Measurements from ENCODE around the gene HYI. TPM values are rescaled to one million over a fixed set of nuclear protein-coding genes. Genes with fewer than 3 reads are reported as not detected.

HYI gene
- polyA plus RNA-seq, 1 of the 3 experiments (the other 2 are of a cell fraction), result 11.1 TPM

DNA sequence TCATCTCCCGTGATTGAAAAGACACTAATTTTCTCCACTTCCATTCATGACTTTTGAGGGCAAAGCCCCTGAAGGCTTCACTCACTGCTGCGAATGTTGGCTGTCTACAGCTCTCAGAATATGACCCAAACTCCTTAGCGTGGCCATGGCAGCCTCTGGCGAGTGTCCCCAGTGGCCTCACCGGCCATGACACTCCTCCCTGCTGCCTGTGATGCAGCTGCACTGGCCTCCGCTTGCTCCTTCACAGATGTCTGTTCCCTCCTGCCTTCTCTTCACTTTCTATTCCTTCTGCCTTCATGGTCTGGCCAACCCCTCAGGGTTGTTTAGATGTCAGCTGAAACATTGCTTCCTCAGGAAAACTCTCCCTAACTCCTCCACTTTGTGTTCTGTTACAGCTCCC, 46.2 kb upstream of the HYI start:
- no peak overlapping the region for H3K27ac ChIP-seq (ENCODE audit: low read depth in 2 of 2, low read length in 1 of 2)
- H3K9ac ChIP-seq, result no peak overlapping the region
- no peak overlapping the region for H3K4me3 ChIP-seq (ENCODE audit: low read depth in 2 of 2, low read length in 1 of 2)
- H3K9me3 ChIP-seq, result no peaks in the 10 kb centered on the region
- no peak overlapping the region for H2AFZ ChIP-seq (ENCODE audit: low read depth)
- TF ChIP-seq FOXJ3 (CRISPR knock-in tag; IDR thresholded peaks at IDR 0.05), result no peak
- TF ChIP-seq RAD21 (IDR thresholded peaks at IDR 0.05; ENCODE audit: low read length), result no peak
- TF ChIP-seq MXI1 (IDR thresholded peaks at IDR 0.05; ENCODE audit: low read depth, low read length), result no peak
- TF ChIP-seq RCOR1 (IDR thresholded peaks at IDR 0.05; ENCODE audit: low read length), result no peak
- TF ChIP-seq, protein P1, sequence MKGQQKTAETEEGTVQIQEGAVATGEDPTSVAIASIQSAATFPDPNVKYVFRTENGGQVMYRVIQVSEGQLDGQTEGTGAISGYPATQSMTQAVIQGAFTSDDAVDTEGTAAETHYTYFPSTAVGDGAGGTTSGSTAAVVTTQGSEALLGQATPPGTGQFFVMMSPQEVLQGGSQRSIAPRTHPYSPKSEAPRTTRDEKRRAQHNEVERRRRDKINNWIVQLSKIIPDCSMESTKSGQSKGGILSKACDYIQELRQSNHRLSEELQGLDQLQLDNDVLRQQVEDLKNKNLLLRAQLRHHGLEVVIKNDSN (IDR thresholded peaks at IDR 0.05; ENCODE audit: borderline replicate concordance, low read depth), result no peak
- TF ChIP-seq TAF1 (IDR thresholded peaks at IDR 0.05; ENCODE audit: borderline replicate concordance, low read depth, low read length), result no peak
- TF ChIP-seq, protein P2, sequence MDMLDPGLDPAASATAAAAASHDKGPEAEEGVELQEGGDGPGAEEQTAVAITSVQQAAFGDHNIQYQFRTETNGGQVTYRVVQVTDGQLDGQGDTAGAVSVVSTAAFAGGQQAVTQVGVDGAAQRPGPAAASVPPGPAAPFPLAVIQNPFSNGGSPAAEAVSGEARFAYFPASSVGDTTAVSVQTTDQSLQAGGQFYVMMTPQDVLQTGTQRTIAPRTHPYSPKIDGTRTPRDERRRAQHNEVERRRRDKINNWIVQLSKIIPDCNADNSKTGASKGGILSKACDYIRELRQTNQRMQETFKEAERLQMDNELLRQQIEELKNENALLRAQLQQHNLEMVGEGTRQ (IDR thresholded peaks at IDR 0.05; ENCODE audit: borderline replicate concordance, low read depth, low read length), result no peak
- no peak for TF ChIP-seq RXRA (IDR thresholded peaks at IDR 0.05; ENCODE audit: borderline replicate concordance, low read depth)
- no peak for TF ChIP-seq RFX5 (IDR thresholded peaks at IDR 0.05; ENCODE audit: low read length)
- no peak for TF ChIP-seq SIN3A (IDR thresholded peaks at IDR 0.05; ENCODE audit: borderline replicate concordance, low read depth, low read length)
- TF ChIP-seq GATA2 (CRISPR knock-in tag; IDR thresholded peaks at IDR 0.05), result no peak
- TF ChIP-seq YY1 (IDR thresholded peaks at IDR 0.05; ENCODE audit: low read depth), result no peak
- TF ChIP-seq TCF12 (IDR thresholded peaks at IDR 0.05), result no peak
- no peak for TF ChIP-seq CHD2 (IDR thresholded peaks at IDR 0.05; ENCODE audit: low read length, partially characterized antibody)
- no peak for TF ChIP-seq NRF1 (IDR thresholded peaks at IDR 0.05; ENCODE audit: low read depth, low read length)
- H3K79me2 ChIP-seq (ENCODE audit: insufficient read depth), result no peaks in the 10 kb centered on the region
- H3K27me3 ChIP-seq (ENCODE audit: insufficient read depth), result no peaks in the 10 kb centered on the region
- H3K9me2 ChIP-seq, result no peaks in the 10 kb centered on the region
- DNase-seq, result no peak
- H4K20me1 ChIP-seq (ENCODE audit: insufficient read depth), result no peaks in the 10 kb centered on the region
- 75% methylated on average over 6 of the region's 6 CpGs for WGBS (ENCODE audit: low lambda C conversion rate)
- H3K4me1 ChIP-seq (ENCODE audit: control insufficient read depth in 1 of 2, insufficient read depth in 2 of 2, low read depth in 1 of 2, low read length in 1 of 2), result no peaks in the 10 kb centered on the region; a peak in 1 of 4 replicates
- no peaks in the 10 kb centered on the region for H3K36me3 ChIP-seq (replicated peaks in 1 of 2; ENCODE audit: control insufficient read depth in 1 of 2, insufficient read depth in 2 of 2, low read length in 1 of 2)
- H3K4me2 ChIP-seq, result no peak overlapping the region
- ChIA-PET POLR2A (no interaction called here), CTCF (no interaction called here)
- H3F3A ChIP-seq (replicated peaks; ENCODE audit: insufficient read depth), result no peaks in the 10 kb centered on the region

DNA sequence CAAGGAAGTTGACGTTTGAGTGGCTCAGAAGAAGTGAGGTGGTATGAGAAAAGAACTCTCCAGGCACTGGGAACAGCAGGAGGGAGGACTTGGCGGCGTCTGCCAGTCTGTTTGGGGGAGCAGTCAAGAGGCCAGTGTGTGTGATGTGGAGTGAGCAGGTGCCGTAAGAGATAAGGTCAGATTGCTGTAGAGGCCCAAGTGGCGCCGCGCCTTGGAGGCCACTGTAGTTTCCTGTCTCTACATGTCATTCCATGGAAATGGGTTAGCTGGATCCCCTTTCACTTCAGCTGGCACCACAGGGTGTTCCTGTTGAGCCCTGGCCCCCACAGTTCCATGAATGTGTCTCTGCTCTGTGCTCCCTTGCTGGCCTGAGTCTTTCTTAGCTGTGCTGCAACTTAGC, 41.5 kb upstream of the HYI start:
- H3K4me1 ChIP-seq (ENCODE audit: control insufficient read depth in 1 of 2, insufficient read depth in 2 of 2, low read depth in 1 of 2, low read length in 1 of 2), result peaks cover 4 to 5% of the 10 kb centered on the region in 2 experiments; a peak in 2 of 4 replicates
- H3K27ac ChIP-seq (ENCODE audit: low read depth in 2 of 2, low read length in 1 of 2), result no peak overlapping the region
- no peak overlapping the region for H2AFZ ChIP-seq (ENCODE audit: low read depth)
- H3F3A ChIP-seq (replicated peaks; ENCODE audit: insufficient read depth), result no peaks in the 10 kb centered on the region
- H3K36me3 ChIP-seq (replicated peaks in 1 of 2; ENCODE audit: control insufficient read depth in 1 of 2, insufficient read depth in 2 of 2, low read length in 1 of 2), result no peaks in the 10 kb centered on the region
- no peak overlapping the region for H3K9ac ChIP-seq
- DNase-seq, result no peak
- H4K20me1 ChIP-seq (ENCODE audit: insufficient read depth), result no peaks in the 10 kb centered on the region
- H3K27me3 ChIP-seq (ENCODE audit: insufficient read depth), result no peaks in the 10 kb centered on the region
- H3K9me2 ChIP-seq, result no peaks in the 10 kb centered on the region
- no peaks in the 10 kb centered on the region for H3K9me3 ChIP-seq
- H3K79me2 ChIP-seq (ENCODE audit: insufficient read depth), result no peaks in the 10 kb centered on the region
- ChIA-PET CTCF (no interaction called here), POLR2A (no interaction called here)
- TF ChIP-seq, protein P3, sequence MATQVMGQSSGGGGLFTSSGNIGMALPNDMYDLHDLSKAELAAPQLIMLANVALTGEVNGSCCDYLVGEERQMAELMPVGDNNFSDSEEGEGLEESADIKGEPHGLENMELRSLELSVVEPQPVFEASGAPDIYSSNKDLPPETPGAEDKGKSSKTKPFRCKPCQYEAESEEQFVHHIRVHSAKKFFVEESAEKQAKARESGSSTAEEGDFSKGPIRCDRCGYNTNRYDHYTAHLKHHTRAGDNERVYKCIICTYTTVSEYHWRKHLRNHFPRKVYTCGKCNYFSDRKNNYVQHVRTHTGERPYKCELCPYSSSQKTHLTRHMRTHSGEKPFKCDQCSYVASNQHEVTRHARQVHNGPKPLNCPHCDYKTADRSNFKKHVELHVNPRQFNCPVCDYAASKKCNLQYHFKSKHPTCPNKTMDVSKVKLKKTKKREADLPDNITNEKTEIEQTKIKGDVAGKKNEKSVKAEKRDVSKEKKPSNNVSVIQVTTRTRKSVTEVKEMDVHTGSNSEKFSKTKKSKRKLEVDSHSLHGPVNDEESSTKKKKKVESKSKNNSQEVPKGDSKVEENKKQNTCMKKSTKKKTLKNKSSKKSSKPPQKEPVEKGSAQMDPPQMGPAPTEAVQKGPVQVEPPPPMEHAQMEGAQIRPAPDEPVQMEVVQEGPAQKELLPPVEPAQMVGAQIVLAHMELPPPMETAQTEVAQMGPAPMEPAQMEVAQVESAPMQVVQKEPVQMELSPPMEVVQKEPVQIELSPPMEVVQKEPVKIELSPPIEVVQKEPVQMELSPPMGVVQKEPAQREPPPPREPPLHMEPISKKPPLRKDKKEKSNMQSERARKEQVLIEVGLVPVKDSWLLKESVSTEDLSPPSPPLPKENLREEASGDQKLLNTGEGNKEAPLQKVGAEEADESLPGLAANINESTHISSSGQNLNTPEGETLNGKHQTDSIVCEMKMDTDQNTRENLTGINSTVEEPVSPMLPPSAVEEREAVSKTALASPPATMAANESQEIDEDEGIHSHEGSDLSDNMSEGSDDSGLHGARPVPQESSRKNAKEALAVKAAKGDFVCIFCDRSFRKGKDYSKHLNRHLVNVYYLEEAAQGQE (IDR thresholded peaks at IDR 0.05; ENCODE audit: low read depth, low read length), result no peak
- TF ChIP-seq FOXJ3 (CRISPR knock-in tag; IDR thresholded peaks at IDR 0.05) (no peak), MEF2A (IDR thresholded peaks at IDR 0.05; ENCODE audit: borderline replicate concordance, low read depth) (no peak), EP300 (IDR thresholded peaks at IDR 0.05; ENCODE audit: borderline replicate concordance in 1 of 2, low read depth in 1 of 2, low read length in 1 of 2) (no peak), NFIC (IDR thresholded peaks at IDR 0.05; ENCODE audit: borderline replicate concordance) (no peak), TCF12 (IDR thresholded peaks at IDR 0.05) (no peak), MXI1 (IDR thresholded peaks at IDR 0.05; ENCODE audit: low read depth, low read length) (no peak), GABPA (IDR thresholded peaks at IDR 0.05; ENCODE audit: low read depth) (no peak), CTCF (IDR thresholded peaks at IDR 0.05) (no peak), RFX5 (IDR thresholded peaks at IDR 0.05; ENCODE audit: low read length) (no peak)
- 96% methylated on average over 7 of the region's 7 CpGs for WGBS (ENCODE audit: low lambda C conversion rate)
- no peak overlapping the region for H3K4me3 ChIP-seq (ENCODE audit: low read depth in 2 of 2, low read length in 1 of 2)
- H3K4me2 ChIP-seq, result no peak overlapping the region

Measured in SK-N-SH (cell line).